Fibroblast of lung (primary cell): ENCODE data around the gene RPA3. TPM values are rescaled to one million over a fixed set of nuclear protein-coding genes. Genes with fewer than 3 reads are reported as not detected.

Experiments used
- DNase-seq, 2 donors: peaks; one replicate each; pipeline versions ENCODE4 v3.0.0 to v3.0.0-alpha.2; 2010; ENCODE audit warnings: low read depth in 2 of 2
- H2AFZ ChIP-seq: 2 replicates; pipeline ENCODE4 v1.5.1; 2012; ENCODE audit warnings: low read length, control low read depth, inconsistent platforms
- H3K27ac ChIP-seq: 2 replicates; pipeline ENCODE4 v1.5.1; 2011; ENCODE audit warnings: low read length, control low read depth; ENCODE audit not compliant: insufficient read depth
- H3K27me3 ChIP-seq: 2 replicates; pipeline ENCODE4 v1.5.1; 2011; ENCODE audit warnings: mild to moderate bottlenecking, low read length; ENCODE audit not compliant: control insufficient read depth, insufficient read depth
- H3K36me3 ChIP-seq: 2 replicates; pipeline ENCODE4 v1.5.1; 2011; ENCODE audit warnings: low read length; ENCODE audit not compliant: control insufficient read depth, insufficient read depth
- H3K4me1 ChIP-seq: 2 replicates; pipeline ENCODE4 v1.5.1; 2011; ENCODE audit warnings: low read length; ENCODE audit not compliant: control insufficient read depth, insufficient read depth; ENCODE audit errors: extremely low read depth
- H3K4me2 ChIP-seq: 2 replicates; pipeline ENCODE4 v1.5.1; 2011; ENCODE audit warnings: low read length, control low read depth; ENCODE audit not compliant: insufficient read depth; ENCODE audit errors: extremely low read depth
- H3K4me3 ChIP-seq, 4 experiments: fragments of 200-600 bp in 1 of 4; sonication (generic) in 1 of 4; replicated peaks in 1 of 4; 2 replicates each; pipeline ENCODE4 v1.5.1; 2011 to 2016; ENCODE audit warnings: low read length in 4 of 4, low read depth in 3 of 4, mild to moderate bottlenecking in 3 of 4, control low read depth in 2 of 4, inconsistent platforms in 1 of 4, mixed read lengths in 1 of 4; ENCODE audit not compliant: insufficient read depth in 1 of 4; ENCODE audit errors: control extremely low read depth in 1 of 4
- H3K79me2 ChIP-seq: 2 replicates; pipeline ENCODE4 v1.5.1; 2012; ENCODE audit warnings: mild to moderate bottlenecking, low read length, inconsistent platforms; ENCODE audit not compliant: control insufficient read depth, insufficient read depth
- H3K9ac ChIP-seq: 2 replicates; pipeline ENCODE4 v1.5.1; 2011; ENCODE audit warnings: mild to moderate bottlenecking, low read length, control low read depth; ENCODE audit not compliant: insufficient read depth
- H3K9me3 ChIP-seq: 2 replicates; pipeline ENCODE4 v1.5.1; 2012; ENCODE audit warnings: low read depth, low read length; ENCODE audit not compliant: control insufficient read depth, insufficient read depth
- H4K20me1 ChIP-seq: 2 replicates; pipeline ENCODE4 v1.5.1; 2011; ENCODE audit warnings: low read length; ENCODE audit not compliant: control insufficient read depth, insufficient read depth; ENCODE audit errors: extremely low read depth
- EZH2 ChIP-seq: IDR thresholded peaks from 2 replicates; pipeline ENCODE4 v1.5.1; 2012; ENCODE audit warnings: low read length, control low read depth, mild to moderate bottlenecking; ENCODE audit errors: missing control alignments
- polyA plus RNA-seq, 2 donors: library from polyadenylated mRNA; depleted of rRNA in 1 of 2; stranded (reverse) in 1 of 2; unstranded in 1 of 2; fragments of >200 nt; gene quantifications; 2 replicates each; pipeline ENCODE4 v1.2.1, GENCODE V29; 2011 to 2012; ENCODE audit warnings: missing spikeins in 1 of 2
- total RNA-seq: library from RNA; depleted of rRNA; stranded (reverse); fragments of >200 nt; gene quantifications from 2 replicates; pipeline ENCODE4 v1.2.1, GENCODE V29; 2014
- TF ChIP-seq, protein P1 (sequence below), 2 donors: IDR thresholded peaks in 1 of 2; conservative IDR thresholded peaks in 1 of 2; 1 replicate in 1 of 2; 2 replicates in 1 of 2; pipeline ENCODE4 v1.5.1; 2011 to 2012; ENCODE audit warnings: low read length in 2 of 2, control low read depth in 1 of 2, inconsistent platforms in 1 of 2, low read depth in 1 of 2, mild to moderate bottlenecking in 1 of 2

The RPA3 gene
- total and polyA plus RNA-seq, 2 donors (not counting 1 experiment from before 2014, with no cell fraction given): 19.0 to 23.9 TPM

DNA sequence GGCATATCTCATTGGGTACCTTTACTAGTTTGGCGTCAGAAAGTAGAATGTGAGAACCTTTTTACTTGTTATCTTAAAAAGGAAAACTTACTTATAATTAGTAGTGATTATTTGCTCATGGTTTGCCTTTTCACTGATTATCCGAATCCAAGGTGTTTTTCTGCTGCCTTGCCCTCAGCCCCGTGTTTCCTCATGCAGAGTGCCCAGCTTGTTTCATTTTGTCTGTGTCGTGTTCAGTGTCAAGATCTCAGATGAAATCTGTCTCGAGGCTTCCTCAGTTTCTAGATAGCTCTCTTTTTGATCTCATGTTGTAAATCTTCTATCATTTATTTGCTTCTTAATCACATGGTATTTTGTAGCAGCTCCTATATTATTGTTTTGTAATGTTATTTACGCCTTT is 30.1 kb downstream of the RPA3 start:
- H3K9ac ChIP-seq: no peak overlapping the region
- no peak for DNase-seq
- H3K36me3 ChIP-seq: no peaks in the 10 kb centered on the region
- H3K9me3 ChIP-seq: no peaks in the 10 kb centered on the region
- no peaks in the 10 kb centered on the region for H4K20me1 ChIP-seq
- no peaks in the 10 kb centered on the region for H3K4me1 ChIP-seq
- no peak overlapping the region for H2AFZ ChIP-seq
- no peak overlapping the region for H3K27ac ChIP-seq
- no peak overlapping the region for H3K4me3 ChIP-seq
- H3K79me2 ChIP-seq: no peaks in the 10 kb centered on the region
- H3K4me2 ChIP-seq: no peak overlapping the region
- no peaks in the 10 kb centered on the region for H3K27me3 ChIP-seq
- TF ChIP-seq EZH2: no peak
- TF ChIP-seq, protein P1, sequence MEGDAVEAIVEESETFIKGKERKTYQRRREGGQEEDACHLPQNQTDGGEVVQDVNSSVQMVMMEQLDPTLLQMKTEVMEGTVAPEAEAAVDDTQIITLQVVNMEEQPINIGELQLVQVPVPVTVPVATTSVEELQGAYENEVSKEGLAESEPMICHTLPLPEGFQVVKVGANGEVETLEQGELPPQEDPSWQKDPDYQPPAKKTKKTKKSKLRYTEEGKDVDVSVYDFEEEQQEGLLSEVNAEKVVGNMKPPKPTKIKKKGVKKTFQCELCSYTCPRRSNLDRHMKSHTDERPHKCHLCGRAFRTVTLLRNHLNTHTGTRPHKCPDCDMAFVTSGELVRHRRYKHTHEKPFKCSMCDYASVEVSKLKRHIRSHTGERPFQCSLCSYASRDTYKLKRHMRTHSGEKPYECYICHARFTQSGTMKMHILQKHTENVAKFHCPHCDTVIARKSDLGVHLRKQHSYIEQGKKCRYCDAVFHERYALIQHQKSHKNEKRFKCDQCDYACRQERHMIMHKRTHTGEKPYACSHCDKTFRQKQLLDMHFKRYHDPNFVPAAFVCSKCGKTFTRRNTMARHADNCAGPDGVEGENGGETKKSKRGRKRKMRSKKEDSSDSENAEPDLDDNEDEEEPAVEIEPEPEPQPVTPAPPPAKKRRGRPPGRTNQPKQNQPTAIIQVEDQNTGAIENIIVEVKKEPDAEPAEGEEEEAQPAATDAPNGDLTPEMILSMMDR (conservative IDR thresholded peaks at IDR 0.05 in 1 of 2, IDR thresholded peaks at IDR 0.05 in 1 of 2; ENCODE audit: low read depth in 1 of 2, low read length in 2 of 2): no peak

DNA sequence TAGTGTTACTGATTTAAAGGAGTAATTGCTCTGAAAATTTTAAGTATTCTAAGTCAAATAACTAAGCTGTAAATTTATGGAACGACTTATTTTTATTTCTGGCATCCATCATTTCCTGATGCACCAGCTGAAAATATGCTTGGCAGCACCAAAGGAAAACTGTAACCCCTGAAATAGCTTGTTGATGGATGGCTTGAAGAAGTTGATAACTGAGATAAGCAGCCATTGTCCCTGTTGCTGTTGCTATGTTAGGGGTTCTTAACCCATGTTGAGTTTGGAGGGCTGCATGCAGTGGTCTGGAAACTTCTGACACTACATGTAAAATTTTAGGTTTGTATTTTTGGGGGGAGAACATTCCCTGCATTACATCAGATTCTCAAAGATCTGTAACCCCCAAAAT is 30.6 kb downstream of the RPA3 start:
- TF ChIP-seq, protein P1 (conservative IDR thresholded peaks at IDR 0.05 in 1 of 2, IDR thresholded peaks at IDR 0.05 in 1 of 2; ENCODE audit: low read depth in 1 of 2, low read length in 2 of 2): no peak
- TF ChIP-seq EZH2: no peak
- Histone ChIP-seq H3K9ac (no peak overlapping the region), H3K27ac (no peak overlapping the region), H3K4me1 (no peaks in the 10 kb centered on the region), H3K4me3 (no peak overlapping the region), H3K9me3 (no peaks in the 10 kb centered on the region), H3K27me3 (no peaks in the 10 kb centered on the region), H2AFZ (no peak overlapping the region), H3K36me3 (no peaks in the 10 kb centered on the region), H4K20me1 (no peaks in the 10 kb centered on the region), H3K79me2 (no peaks in the 10 kb centered on the region), H3K4me2 (no peak overlapping the region)
- DNase-seq: no peak

DNA sequence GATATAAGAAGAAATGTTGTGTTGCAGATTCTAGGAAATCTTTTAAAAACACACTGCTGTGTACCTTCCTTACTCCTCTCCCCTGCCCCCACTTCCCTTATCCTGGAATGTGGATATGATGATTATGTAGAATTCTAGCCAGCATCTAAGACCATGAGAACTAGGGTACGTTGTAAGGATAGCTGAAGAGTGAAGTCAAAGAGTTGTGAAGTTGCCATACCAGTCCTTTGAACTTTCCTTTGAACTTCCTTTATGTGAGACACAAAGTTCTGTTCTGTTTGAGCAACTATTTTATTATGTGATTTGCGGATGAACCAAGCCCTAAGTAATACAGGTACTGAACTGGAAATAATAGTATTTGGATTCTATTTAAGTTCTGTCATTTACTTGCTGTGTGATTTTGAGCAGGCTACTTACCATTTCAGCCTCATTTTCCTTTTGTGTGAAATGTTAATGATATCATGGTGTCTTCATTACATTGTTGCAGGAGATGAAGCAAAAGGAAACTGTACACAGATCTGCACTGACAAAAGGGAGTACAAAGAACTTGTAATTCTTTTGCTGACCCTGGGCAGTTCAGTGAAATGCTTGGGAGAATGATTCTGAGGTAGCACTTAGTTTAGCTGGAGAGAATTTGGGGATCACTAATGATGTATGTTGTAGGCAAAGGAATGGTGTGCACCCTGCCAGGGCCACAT is 31.4 kb downstream of the RPA3 start:
- Histone ChIP-seq H3K4me3 (no peak overlapping the region), H3K9me3 (no peaks in the 10 kb centered on the region), H3K27me3 (no peaks in the 10 kb centered on the region), H3K4me2 (no peak overlapping the region), H4K20me1 (no peaks in the 10 kb centered on the region), H3K4me1 (no peaks in the 10 kb centered on the region), H3K9ac (no peak overlapping the region), H3K79me2 (no peaks in the 10 kb centered on the region), H3K27ac (no peak overlapping the region), H2AFZ (no peak overlapping the region), H3K36me3 (no peaks in the 10 kb centered on the region)
- TF ChIP-seq, protein P1 (conservative IDR thresholded peaks at IDR 0.05 in 1 of 2, IDR thresholded peaks at IDR 0.05 in 1 of 2; ENCODE audit: low read depth in 1 of 2, low read length in 2 of 2): no peak
- TF ChIP-seq EZH2: no peak
- peak in 1 of 2 donors; percentile 56 for DNase-seq
